SU-DHL-6 (cell line): ENCODE measurements around the gene ZC2HC1B.
"Not testable (repeated sequence)": the region's sequence is repeated elsewhere in the genome, so short reads cannot be mapped to it uniquely, and the experiment has no call there.

Experiments
- H2AFZ ChIP-seq: fragments of 200-600 bp; sonication (generic); 2 replicates; pipeline ENCODE4 v1.6.1; 2014; ENCODE audit warnings: low read depth, mild to moderate bottlenecking, moderate library complexity, mixed read lengths, antibody characterized with exemption, low read length; ENCODE audit not compliant: severe bottlenecking
- H3F3A ChIP-seq: fragments of 200-600 bp; shearing (Covaris generic); 2 replicates; pipeline ENCODE4 v1.6.0; 2016; ENCODE audit warnings: antibody characterized with exemption, mild to moderate bottlenecking; ENCODE audit not compliant: insufficient read depth
- H3K27ac ChIP-seq: fragments of 200-600 bp; sonication (generic); 2 replicates; pipeline ENCODE4 v1.5.1; 2016; ENCODE audit warnings: low read depth, mild to moderate bottlenecking, low read length, moderate library complexity, mixed read lengths
- H3K27me3 ChIP-seq: fragments of 200-600 bp; sonication (generic), shearing (Covaris generic); 2 replicates; pipeline ENCODE4 v1.6.0; 2014; ENCODE audit warnings: mild to moderate bottlenecking, low read length
- H3K36me3 ChIP-seq: fragments of 200-600 bp; sonication (generic); 2 replicates; pipeline ENCODE4 v1.6.1; 2014; ENCODE audit warnings: mild to moderate bottlenecking, low read length, mixed read lengths
- H3K4me2 ChIP-seq: fragments of 300-600, 200-600 bp; shearing (Covaris generic), sonication (generic); 2 replicates; pipeline ENCODE4 v1.6.0; 2014; ENCODE audit warnings: low read length, low read depth, mild to moderate bottlenecking; ENCODE audit not compliant: poor library complexity, severe bottlenecking
- H3K4me3 ChIP-seq: fragments of 200-600 bp; sonication (generic); 2 replicates; pipeline ENCODE4 v1.5.1; 2014; ENCODE audit warnings: antibody characterized with exemption, low read length, mild to moderate bottlenecking, mixed read lengths; ENCODE audit not compliant: insufficient read depth, poor library complexity, severe bottlenecking
- H3K79me2 ChIP-seq: fragments of 200-600 bp; sonication (generic); 2 replicates; pipeline ENCODE4 v1.6.1; 2014; ENCODE audit warnings: mild to moderate bottlenecking, low read length, moderate library complexity; ENCODE audit not compliant: insufficient read depth
- H3K9ac ChIP-seq: fragments of 200-600 bp; sonication (generic); 2 replicates; pipeline ENCODE4 v1.7.0; 2014; ENCODE audit warnings: mild to moderate bottlenecking, low read length
- H3K9me2 ChIP-seq: fragments of 200-600 bp; sonication (generic); replicated peaks from 2 replicates; pipeline ENCODE4 v1.6.1; 2014; ENCODE audit warnings: low read length; ENCODE audit not compliant: insufficient read depth
- H3K9me3 ChIP-seq: fragments of 200-600 bp; sonication (generic); 2 replicates; pipeline ENCODE4 v1.6.1; 2014; ENCODE audit warnings: low read length, mixed read lengths; ENCODE audit not compliant: insufficient read depth
- H4K20me1 ChIP-seq: fragments of 200-600 bp; sonication (generic); 2 replicates; pipeline ENCODE4 v1.6.1; 2014; ENCODE audit warnings: low read depth, mild to moderate bottlenecking, antibody characterized with exemption, low read length, moderate library complexity, mixed read lengths
- EZH2phosphoT487 ChIP-seq: fragments of 200-600 bp; sonication (generic), shearing (Covaris generic); conservative IDR thresholded peaks from 2 replicates; pipeline ENCODE4 v1.6.1; 2018; ENCODE audit warnings: mild to moderate bottlenecking, antibody characterized with exemption, low read length, moderate library complexity, mixed read lengths
- TF ChIP-seq, protein P1 (sequence below): fragments of 200-600 bp; sonication (generic); IDR thresholded peaks from one replicate; pipeline ENCODE4 v1.5.1; 2017; ENCODE audit warnings: antibody characterized with exemption, mild to moderate bottlenecking, low read length, moderate library complexity; ENCODE audit not compliant: insufficient read depth, poor library complexity, severe bottlenecking

Gene ZC2HC1B

DNA sequence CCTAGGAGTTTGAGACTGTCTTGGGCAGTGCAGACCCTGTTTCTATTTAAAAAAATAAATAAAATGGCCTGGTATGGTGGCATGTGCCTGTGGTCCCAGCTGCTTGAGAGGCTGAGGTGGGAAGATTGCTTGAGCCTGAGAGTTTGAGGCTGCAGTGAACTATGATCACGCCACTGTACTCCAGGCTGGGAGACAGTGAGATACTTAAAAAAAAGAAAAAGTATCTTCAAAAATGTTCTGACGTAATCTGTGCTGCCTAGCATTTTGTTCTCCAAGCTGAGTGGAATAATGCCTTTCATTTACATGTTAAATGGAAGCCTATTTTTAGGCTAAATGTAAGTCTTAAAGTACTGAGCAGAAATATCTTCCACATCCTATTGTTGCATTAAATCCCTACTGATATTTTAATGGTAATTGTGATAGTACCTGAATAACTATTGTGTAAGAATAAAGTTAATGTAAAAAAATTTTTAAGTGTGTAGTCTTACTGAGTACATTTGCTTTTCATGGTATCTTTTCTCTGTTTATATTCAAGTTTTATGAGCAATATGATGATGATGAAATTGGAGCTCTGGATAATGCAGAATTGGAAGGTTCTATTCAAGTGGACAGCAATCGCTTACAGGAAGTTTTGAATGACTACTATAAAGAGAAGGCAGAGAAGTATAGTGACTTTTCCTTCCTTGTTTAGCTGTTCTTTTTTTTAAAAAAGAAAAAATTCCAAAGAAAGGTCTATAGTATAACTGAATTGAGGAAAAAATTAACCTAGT lies 4.2 kb upstream of the ZC2HC1B start:
- H3K4me3 ChIP-seq: no peak overlapping the region
- H3K9me3 ChIP-seq: no peaks in the 10 kb centered on the region
- no peak for TF ChIP-seq EZH2phosphoT487
- TF ChIP-seq, protein P1, sequence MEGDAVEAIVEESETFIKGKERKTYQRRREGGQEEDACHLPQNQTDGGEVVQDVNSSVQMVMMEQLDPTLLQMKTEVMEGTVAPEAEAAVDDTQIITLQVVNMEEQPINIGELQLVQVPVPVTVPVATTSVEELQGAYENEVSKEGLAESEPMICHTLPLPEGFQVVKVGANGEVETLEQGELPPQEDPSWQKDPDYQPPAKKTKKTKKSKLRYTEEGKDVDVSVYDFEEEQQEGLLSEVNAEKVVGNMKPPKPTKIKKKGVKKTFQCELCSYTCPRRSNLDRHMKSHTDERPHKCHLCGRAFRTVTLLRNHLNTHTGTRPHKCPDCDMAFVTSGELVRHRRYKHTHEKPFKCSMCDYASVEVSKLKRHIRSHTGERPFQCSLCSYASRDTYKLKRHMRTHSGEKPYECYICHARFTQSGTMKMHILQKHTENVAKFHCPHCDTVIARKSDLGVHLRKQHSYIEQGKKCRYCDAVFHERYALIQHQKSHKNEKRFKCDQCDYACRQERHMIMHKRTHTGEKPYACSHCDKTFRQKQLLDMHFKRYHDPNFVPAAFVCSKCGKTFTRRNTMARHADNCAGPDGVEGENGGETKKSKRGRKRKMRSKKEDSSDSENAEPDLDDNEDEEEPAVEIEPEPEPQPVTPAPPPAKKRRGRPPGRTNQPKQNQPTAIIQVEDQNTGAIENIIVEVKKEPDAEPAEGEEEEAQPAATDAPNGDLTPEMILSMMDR: no peak
- H3K9ac ChIP-seq: no peak overlapping the region
- H3K36me3 ChIP-seq: peaks cover 61% of the 10 kb centered on the region
- no peaks in the 10 kb centered on the region for H4K20me1 ChIP-seq
- no peak overlapping the region for H2AFZ ChIP-seq
- H3K27me3 ChIP-seq: no peaks in the 10 kb centered on the region
- peaks cover 5% of the 10 kb centered on the region; the same call in 1 of the 2 replicates for H3K79me2 ChIP-seq
- H3F3A ChIP-seq: no peaks in the 10 kb centered on the region
- no peak overlapping the region for H3K4me2 ChIP-seq
- no peak overlapping the region for H3K27ac ChIP-seq
- H3K9me2 ChIP-seq: no peaks in the 10 kb centered on the region

DNA sequence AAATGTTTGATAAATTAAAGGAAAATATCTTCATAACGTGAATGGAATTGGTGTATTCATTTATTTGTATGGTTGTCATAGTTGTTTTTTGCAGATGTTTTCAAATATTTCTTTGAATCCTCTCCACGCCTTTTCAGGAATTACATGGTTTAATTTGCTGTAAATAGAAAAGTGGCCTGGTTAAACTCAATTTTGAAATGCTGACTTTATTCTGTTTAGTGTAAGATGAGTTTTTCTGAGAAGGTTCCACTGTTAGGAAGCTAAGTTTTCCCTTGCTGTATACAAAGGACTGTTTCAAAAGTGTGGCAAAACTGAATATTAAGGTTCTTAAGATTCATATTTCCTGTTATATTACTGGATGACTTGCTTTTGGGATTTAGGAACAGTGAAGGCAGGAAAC lies 503 bp upstream of the ZC2HC1B start:
- Histone ChIP-seq H3K27ac (no peak overlapping the region), H2AFZ (no peak overlapping the region), H3K4me3 (no peak overlapping the region), H3K9me3 (no peaks in the 10 kb centered on the region), H3K9ac (no peak overlapping the region), H4K20me1 (no peaks in the 10 kb centered on the region), H3K9me2 (no peaks in the 10 kb centered on the region), H3K27me3 (no peaks in the 10 kb centered on the region), H3K36me3 (peaks cover 51% of the 10 kb centered on the region), H3K79me2 (no peaks in the 10 kb centered on the region), H3F3A (no peaks in the 10 kb centered on the region), H3K4me2 (no peak overlapping the region)
- no peak for TF ChIP-seq EZH2phosphoT487
- TF ChIP-seq, protein P1: no peak

DNA sequence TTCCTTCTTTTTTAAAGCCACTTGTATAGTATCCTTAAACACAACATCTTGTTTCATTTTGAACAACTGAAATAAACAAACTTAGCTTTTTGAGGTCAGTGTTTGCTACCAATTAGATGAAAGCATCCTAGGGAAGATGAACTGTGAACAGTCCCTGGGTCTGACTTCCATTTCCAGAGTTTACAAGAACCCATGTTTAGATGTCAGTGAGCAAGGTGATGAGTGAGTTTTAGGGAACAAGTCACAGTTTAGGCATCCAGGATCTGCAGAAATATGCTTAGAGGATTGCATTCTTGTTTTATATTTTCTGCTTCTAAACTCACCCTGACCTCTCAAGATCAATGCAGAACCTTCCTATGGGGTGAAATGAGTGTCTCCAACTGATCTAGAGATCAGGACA lies 3.0 kb downstream of the ZC2HC1B start:
- H3K4me2 ChIP-seq: no peak overlapping the region
- H3K9ac ChIP-seq: no peak overlapping the region
- no peaks in the 10 kb centered on the region for H4K20me1 ChIP-seq
- no peak for TF ChIP-seq EZH2phosphoT487
- TF ChIP-seq, protein P1: no peak
- H3F3A ChIP-seq: no peaks in the 10 kb centered on the region
- H2AFZ ChIP-seq: no peak overlapping the region
- no peak overlapping the region for H3K4me3 ChIP-seq
- H3K9me2 ChIP-seq: no peaks in the 10 kb centered on the region
- H3K9me3 ChIP-seq: no peaks in the 10 kb centered on the region
- H3K27ac ChIP-seq: no peak overlapping the region
- H3K36me3 ChIP-seq: peaks cover 25% of the 10 kb centered on the region
- H3K79me2 ChIP-seq: no peaks in the 10 kb centered on the region
- no peaks in the 10 kb centered on the region for H3K27me3 ChIP-seq

DNA sequence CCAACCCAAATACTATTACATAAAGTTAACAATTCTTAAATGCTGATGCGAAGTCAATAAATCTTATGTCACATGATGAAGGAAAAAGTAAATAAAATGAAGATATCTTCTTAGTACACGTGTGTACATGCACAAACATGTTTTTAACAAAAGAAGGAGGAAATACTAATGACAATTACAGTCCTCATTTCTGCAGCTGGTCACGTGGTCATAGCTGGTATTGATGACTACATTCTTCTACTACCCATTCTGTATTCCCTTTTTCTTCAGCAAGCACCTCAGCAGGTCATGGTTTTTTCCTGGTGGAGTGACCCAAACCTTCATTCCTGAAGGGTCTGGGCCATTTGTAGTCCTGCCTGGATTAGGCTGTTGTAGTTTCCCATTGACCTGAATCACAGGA lies 4.5 kb downstream of the ZC2HC1B start:
- H3K27me3 ChIP-seq, H3K9ac ChIP-seq, H2AFZ ChIP-seq, H3K27ac ChIP-seq, H3K9me3 ChIP-seq, H4K20me1 ChIP-seq, H3K79me2 ChIP-seq, H3K9me2 ChIP-seq, H3K4me3 ChIP-seq, H3K4me2 ChIP-seq, H3F3A ChIP-seq: not testable (repeated sequence)
- H3K36me3 ChIP-seq: peaks cover 13% of the 10 kb centered on the region

DNA sequence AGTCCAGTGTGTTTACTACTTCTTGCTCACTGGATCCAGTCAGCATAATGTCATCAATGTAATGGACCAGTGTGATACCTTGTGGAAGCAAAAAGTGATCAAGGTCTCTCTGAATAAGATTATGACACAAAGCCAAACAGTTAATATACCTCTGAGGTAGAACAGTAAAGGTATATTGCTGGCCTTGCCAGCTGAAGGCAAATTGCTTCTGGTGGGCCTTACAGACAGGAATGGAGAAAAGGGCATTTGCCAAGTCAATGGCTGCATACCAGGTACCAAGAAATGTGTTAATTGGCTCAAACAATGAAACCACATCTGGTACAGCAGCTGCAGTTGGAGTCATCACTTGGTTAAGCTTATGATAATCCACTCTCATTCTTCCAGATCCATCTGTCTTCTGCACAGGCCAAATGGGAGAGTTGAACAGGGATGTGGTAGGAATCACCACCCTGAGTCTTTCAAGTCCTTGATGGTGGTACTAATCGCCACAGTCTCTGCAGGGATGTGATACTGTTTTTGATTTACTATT lies 7.0 kb downstream of the ZC2HC1B start:
- H3K9me3 ChIP-seq, H3F3A ChIP-seq, H4K20me1 ChIP-seq, H3K9me2 ChIP-seq, H3K79me2 ChIP-seq, H3K9ac ChIP-seq, H3K36me3 ChIP-seq, H3K4me3 ChIP-seq, H3K27me3 ChIP-seq, H3K27ac ChIP-seq, H3K4me2 ChIP-seq, H2AFZ ChIP-seq: not testable (repeated sequence)
